ENCODE results near the gene KRTAP5-3.
"Not testable (repeated sequence)": the region's sequence is repeated elsewhere in the genome, so short reads cannot be mapped to it uniquely, and the experiment has no call there.

Gene KRTAP5-3

DNA sequence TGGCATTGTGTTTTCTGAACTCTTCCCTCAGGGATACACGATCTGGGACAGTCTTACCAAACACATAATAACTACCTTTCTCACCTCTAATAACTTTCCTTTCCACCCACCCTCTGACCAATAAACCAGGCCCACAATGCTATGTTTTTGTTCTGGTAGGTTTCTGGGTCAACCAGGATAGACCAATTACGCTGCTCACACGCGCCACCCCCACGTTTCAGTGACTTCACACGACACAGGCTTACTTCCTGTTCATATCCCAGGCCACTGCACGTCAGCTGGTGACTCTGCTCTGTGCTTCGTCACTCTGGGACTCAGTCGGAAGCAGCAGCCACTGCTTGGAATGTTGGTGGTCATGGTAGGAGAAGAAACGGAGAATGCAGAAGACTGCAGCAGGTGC is 11.2 kb upstream of the KRTAP5-3 start:
- no peak for DNase-seq (ENCODE audit: low read depth in 2 of 2)

DNA sequence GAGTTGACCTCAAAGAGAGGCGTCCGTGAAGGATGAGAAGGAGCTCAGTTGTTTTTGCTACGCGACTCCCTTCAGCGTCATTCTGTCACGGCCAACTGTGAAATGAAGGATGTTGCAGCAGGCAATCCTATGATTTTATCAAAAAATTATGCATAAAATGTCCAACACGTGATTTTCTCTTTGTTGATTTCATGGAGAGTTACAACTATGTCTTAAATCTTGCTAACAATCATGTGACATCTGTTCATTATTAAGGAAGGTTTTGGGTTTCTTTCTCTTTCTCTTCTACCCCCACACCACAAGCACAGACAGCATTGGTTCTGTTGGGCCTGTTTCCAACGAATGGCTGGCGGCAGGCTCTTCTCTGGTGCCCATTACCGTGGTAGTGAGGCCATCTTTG is 10.0 kb upstream of the KRTAP5-3 start:
- no peak for DNase-seq (ENCODE audit: low read depth in 2 of 2)

DNA sequence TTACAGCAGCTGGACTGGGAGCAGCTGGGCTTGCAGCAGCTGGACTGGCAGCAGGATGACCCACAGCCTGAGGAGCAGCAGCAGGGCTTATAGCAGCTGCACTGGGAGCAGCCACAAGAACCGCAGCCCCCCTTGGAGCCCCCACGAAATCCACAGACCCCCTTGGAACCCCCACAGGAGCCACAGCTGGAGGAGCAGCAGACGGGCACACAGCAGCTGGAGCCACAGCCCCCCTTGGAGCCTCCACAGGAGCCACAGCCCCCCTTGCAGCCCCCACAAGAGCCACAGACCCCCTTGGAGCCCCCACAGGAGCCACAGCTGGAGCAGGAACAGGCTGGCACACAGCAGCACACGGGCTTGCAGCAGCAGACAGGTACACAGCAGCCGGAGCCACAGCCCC is 362 bp downstream of the KRTAP5-3 start:
- DNase-seq (ENCODE audit: low read depth in 2 of 2) = not testable (repeated sequence)

DNA sequence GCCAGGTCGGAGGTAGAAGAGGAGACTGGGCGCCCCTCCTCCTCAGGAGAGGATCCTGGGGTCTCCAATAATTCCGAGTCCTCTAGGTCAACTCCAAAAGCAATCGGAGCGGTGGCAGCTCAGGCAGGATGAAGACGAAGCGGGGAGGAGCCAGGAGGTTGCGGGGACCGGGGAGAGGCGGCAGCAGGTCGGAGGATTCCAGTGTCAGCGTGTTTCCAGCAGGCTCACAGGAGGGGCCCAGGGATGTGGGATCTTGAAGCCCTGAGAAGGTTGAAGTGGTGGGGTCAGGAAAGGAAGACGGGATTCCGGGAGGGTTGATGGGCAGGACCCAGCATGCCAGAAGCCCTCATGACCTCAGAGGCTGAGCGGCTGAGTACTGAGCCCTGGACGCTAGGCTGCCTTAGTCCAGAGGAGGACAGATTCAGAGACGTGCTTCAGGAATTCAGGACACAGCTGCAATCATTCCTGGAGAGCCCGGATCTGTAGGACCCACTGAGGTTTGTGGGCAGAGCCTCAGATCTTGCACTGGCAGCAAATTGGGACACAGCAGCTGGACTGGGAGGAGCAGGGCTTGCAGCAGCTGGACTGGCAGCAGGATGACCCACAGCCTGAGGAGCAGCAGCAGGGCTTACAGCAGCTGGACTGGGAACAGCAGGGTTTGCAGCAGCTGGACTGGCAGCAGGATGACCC is 962 bp downstream of the KRTAP5-3 start:
- DNase-seq (ENCODE audit: low read depth in 2 of 2) = not testable (repeated sequence)

DNA sequence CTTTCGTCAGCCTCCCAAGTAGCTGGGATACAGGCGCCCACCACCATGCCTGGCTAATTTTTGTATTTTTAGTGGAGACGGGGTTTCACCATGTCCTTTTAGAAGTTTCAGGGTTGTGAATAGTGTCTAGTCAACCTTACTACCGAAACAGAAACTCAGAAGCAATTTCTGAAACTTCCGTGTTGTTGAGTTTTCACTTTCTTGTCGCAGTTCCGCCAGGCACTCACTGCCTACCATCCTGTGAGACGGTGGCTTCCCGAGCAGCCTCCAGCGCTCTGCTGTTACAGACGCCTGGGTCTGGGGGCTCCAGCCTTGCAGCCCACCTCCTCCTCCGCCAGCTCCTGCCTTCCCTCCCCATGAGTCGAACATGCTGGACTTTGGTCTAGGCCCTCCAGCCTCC is 2.3 kb downstream of the KRTAP5-3 start:
- not testable (repeated sequence) for DNase-seq (ENCODE audit: low read depth in 2 of 2)

DNA sequence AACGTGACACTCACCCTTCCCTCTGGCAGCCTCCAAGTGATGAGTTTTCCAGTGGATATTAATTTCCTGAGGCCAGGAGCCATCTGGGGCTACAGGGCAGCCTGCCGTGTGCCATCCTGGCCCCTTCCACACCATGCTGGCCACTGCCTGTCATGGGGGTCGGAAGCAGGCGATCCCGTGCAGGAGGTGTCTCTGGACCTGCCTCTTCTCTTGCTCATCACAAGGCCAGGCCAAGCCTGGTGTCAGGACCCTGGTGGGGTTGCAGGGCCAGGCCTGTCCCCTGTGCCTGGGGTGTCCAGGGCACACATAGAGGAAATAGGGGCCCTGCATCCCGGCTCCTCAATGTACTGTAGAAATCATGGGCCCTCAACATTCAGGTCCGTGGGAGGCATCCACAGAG is 3.6 kb downstream of the KRTAP5-3 start:
- DNase-seq (ENCODE audit: low read depth in 2 of 2) = no peak

DNA sequence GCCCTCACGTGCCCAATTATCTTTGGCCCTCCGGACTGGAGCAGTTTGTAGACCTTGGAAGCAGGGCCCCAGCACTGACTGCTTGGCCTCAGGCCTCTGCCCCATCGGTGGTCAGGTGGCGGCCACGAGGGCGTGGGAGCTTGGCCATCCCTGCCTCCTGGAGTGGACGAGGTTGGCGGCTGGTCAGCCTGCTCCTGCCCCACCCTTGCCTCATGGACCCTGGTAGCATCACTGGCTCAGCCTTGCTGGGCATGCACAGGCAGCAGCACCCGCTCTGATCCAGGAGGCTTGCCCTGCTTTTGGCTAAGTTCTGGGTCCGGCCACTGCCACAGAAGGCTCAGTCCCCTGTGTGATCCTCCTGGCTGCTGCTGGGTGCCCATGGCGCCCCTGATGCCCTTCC is 4.1 kb downstream of the KRTAP5-3 start:
- no peak for DNase-seq (ENCODE audit: low read depth in 2 of 2)

DNA sequence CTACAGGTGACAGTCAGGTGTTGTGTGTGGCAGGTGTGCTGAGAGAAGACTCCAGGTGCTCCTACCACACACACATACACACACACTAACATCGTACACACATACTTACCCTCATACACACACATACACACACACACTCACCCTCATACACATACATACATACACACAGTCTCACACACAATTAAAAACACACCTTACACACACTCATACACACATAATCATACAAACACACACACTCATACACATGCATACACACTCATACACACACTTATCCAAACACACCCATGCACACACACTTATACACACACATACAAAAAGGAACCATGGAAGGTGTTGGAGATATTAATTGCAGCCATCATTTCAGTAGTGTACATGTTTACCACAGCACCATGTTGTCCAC is 4.6 kb downstream of the KRTAP5-3 start:
- no peak for DNase-seq (ENCODE audit: low read depth in 2 of 2)

DNA sequence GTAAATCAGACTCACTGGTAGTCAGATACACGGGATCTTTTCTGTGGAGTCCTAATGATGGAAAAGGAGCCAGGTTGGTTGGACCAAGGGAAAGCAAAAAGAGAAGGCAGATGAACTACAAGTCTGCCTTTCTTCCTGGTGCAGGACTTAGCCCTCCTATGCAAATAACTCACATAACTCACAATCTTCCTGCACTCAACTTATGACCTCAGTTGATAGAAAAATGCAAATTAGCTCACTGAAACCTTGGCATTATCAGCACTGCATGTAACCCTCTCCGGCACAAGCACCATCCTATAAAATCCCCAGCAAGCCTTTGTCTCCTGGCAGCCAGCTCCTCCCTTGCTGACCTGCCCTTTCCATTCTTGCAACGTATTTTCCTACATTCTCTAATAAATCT is 6.6 kb downstream of the KRTAP5-3 start:
- DNase-seq (ENCODE audit: low read depth in 2 of 2) = not testable (repeated sequence)

DNA sequence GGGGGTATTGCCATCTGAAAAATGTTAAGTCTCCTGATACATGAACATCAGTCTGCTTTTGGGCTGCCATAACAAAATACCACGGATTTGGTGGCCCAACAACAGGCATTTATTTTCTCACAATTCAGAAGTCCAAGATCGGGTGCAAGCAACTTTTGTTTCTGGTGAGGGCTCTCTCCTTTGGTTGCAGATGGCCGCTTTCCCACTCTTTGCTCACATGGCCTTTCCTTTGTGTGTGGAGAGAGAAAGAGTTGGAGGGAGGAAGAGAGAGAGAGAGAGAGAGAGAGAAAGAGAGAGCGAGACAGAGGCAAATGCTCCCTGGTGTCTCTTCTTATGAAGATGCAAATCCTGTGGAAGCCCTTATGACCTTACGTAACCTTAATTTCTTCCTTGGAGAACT is 7.6 kb downstream of the KRTAP5-3 start:
- no peak for DNase-seq (ENCODE audit: low read depth in 2 of 2)

DNA sequence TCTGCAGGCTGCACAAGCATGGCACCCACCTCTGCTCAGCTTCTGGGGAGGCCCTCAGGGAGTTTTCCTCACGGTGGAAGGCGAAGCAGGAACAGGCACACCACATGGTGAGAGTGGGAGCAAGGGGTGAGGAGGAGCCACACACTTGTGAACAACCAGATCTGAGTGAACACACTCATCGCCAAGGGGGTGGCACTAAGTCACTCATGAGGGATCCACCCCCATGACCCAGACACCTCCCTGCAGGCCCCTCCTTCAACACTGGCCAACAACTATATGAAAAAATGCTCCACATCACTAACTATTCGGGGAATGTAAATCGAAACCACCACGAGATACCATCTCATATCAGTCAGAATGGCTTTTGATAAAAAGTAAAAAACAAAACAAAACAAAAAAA is 9.4 kb downstream of the KRTAP5-3 start:
- DNase-seq (ENCODE audit: low read depth in 2 of 2) = no peak

DNA sequence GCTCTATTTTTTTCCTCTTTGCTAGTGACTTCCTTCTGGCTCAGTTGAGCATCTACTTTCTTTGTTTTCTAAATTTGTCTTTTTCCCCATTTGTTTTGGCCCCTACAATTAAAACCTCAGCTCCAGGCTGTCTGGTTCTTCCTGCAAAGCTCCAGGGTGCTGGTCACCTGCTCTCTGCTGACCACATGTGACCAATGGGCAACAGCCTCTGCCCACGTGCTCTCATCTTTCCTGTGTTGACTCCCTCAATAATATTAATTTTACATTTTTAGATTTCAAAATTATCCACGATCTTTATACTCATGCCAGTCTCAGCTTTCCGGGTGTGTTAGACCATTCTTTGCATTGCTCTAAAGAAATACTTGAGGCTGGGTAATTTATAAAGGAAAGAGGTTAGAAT is 9.9 kb downstream of the KRTAP5-3 start:
- DNase-seq (ENCODE audit: low read depth in 2 of 2) = not testable (repeated sequence)

DNA sequence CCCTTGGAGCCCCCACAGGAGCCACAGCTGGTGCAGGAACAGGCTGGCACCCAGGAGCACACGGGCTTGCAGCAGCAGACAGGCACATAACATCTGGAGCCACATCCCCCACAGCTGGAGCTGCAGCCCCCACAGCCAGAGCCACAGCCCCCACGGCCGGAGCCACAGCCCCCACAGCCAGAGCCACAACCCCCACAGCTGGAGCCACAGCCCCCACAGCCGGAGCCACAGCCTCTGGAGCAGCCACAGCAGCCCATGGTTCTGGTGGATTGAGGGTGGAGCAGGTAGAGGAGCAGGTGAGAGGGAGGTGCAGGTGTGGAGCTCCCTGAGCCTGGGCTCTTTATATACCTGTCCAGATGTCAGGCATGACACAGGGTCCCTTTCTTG is 10.3 kb downstream of the KRTAP5-3 start, which contains the start of gene KRTAP5-2:
TSS of gene KRTAP5-2 (minus strand) at position 301 of the 387 bp plus-strand sequence. CDS start at position 257, 44 bp downstream.
- DNase-seq (ENCODE audit: low read depth in 2 of 2) = no peak

DNA sequence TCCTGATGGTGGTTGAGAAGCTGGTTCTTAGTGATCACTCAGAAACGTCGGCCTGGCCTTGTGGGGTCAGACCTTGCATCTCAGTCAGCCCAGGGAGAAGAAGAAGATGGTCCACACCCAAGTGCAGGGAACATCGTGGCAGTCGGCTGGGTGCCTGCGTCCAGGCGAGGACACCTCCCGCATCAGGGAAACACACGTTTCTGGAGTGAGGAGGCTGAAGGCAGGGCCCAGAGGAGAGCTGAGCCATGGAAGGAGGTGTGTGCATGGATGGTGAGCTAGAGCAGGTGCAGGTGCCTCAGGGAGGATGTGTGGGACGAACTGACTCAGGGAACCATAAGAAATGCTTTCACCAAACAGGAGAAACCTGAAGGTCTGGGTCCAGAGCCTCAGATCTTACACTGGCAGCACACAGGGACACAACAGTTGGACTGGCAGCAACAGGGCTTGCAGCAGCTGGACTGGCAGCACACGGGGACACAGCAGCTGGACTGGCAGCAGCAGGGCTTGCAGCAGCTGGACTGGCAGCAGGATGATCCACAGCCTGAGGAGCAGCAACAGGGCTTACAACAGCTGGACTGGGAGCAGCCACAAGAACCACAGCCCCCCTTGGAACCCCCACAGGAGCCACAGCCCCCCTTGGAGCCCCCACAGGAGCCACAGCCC is 10.8 kb downstream of the KRTAP5-3 start:
- DNase-seq (ENCODE audit: low read depth in 2 of 2) = no peak

DNA sequence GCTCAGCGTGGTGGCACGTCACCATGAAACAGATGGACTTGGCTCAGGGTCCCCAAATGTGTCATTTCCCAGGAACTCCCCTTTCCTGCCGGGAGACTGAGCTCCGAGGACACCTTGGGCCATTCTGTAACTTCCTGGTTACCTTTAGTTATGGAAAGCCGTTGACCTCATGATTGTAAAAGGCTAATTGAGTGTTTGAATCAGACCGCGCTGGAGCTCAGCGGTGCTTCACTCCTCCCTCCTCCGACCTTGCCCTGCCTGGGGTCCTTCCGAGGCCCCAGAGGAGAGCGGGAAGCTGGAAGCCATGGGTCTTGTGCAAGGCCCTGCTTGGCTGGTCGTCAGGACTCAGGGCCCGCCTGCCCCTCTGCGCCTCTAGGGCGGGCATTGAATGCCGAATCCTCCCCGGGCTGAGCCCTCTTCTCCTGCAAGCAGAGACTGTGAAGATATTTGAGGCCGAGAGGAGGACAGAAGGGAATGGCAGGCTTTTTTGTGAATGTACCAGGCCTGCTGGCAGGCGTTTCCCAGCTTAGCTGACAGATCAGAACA is 11.6 kb downstream of the KRTAP5-3 start:
- DNase-seq (ENCODE audit: low read depth in 2 of 2) = not testable (repeated sequence)

DNA sequence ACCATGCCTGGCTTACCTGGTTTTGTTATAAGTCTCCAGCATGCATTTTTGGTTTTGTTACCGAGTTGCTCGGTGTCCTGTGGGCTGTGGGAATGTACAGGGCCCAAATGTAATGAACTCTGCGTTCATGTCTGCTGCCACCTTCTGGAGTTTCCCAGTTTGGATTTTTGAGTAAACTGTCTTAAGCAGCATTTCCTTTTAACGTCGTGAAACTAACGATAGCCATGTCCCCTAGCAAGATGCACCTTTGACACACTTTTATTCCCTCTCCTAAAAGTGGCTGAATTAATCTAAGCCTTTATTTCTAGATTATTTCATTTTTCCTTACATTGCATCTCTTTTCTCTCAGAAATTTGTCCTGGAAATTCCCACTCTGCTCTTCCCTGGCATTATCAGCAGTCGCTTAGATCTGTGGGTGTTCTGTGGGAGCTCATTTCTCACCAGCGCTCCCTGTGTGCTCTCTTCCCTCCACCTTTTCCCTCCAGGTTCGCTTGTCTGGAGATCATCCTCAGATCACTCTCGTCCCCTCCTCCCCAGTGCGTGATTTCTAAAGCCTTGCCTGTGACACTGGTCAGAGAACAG is 12.2 kb downstream of the KRTAP5-3 start:
- not testable (repeated sequence) for DNase-seq (ENCODE audit: low read depth in 2 of 2)

DNA sequence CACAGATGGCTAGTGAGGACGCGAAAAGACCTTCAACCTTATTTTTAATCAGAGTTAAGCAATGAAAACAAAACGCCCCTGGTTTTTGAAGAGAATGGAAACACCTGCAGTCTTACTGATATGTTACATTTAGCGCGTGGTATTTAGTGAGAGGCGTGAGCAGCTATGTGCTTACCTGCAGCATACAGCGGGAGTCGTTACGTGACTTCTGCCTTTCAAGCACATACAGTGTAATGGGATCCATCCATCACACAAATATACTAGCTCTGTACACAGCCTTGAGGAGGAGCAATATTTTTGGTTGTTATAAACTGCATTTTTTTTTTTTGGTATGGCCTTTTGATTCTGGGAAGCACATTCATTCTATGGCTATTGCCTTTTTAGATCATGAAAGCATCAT is 15.6 kb downstream of the KRTAP5-3 start:
- DNase-seq (ENCODE audit: low read depth in 2 of 2) = no peak

DNA sequence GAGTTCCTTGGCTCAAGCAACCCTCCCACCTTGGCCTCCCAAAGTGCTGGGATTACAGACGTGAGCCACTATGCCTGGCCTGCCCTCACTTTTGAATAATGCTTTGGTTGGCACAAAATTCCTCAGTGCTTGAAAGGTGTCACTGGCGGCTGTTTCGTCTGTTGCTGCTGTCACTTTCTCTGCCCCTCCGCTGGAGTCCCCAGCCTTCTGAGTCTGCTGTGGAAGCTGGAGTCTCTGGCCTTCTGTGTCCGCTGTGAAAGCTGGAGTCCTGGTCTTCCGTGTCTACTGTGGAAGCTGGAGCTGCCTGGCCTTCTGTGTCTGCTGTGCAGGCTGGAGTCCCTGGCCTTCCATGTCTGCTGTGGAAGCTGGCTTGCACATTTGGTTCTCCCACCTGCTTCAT is 18.3 kb downstream of the KRTAP5-3 start:
- no peak for DNase-seq (ENCODE audit: low read depth in 2 of 2)

DNA sequence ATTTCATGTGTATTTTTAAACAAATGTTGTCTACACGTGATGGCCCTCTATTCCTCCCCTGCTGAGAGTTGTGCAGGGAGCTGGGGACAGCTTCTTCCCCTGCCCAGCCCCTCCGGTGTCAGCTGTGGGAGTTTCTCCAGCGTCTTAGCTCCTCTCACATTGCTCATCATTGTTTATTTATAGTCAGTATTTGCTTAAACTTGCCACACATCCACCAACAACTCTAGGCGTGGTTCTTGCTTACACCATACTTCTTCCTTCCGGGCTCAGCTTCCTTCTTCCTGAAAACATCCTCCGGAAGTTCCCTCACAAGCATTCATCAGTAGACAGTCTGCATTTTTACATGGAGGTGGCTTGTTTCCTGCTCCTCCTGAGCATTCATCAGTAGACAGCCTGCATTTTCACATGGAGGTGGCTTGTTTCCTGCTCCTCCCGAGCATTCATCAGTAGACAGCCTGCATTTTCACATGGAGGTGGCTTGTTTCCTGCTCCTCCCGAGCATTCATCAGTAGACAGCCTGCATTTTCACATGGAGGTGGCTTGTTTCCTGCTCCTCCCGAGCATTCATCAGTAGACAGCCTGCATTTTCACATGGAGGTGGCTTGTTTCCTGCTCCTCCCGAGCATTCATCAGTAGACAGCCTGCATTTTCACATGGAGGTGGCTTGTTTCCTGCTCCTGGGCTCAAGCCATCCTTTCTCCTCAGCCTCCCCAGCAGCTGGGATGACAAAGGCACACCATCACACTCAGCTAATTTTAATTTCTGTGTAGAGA is 18.9 kb downstream of the KRTAP5-3 start:
- DNase-seq (ENCODE audit: low read depth in 2 of 2) = not testable (repeated sequence)

DNA sequence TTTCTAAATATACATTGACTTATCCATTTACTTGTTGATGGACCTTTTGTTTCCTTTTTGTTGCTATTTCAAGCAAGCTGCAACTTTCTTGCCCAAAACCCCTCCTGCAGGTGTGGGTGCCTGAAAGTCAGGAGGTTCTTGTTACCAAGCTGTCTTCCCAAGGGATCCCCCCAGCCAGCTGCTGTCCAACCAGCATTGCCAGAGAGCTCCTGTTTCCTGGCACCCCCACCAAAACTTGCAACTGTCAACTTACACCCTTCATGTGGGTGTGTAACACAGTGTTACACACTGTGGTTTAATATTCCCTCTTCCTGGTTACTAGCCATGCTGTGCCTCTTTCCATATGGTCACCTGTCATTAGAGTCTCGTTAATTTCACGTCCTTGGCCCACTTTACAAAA is 21.6 kb downstream of the KRTAP5-3 start:
- DNase-seq (ENCODE audit: low read depth in 2 of 2) = no peak

DNA sequence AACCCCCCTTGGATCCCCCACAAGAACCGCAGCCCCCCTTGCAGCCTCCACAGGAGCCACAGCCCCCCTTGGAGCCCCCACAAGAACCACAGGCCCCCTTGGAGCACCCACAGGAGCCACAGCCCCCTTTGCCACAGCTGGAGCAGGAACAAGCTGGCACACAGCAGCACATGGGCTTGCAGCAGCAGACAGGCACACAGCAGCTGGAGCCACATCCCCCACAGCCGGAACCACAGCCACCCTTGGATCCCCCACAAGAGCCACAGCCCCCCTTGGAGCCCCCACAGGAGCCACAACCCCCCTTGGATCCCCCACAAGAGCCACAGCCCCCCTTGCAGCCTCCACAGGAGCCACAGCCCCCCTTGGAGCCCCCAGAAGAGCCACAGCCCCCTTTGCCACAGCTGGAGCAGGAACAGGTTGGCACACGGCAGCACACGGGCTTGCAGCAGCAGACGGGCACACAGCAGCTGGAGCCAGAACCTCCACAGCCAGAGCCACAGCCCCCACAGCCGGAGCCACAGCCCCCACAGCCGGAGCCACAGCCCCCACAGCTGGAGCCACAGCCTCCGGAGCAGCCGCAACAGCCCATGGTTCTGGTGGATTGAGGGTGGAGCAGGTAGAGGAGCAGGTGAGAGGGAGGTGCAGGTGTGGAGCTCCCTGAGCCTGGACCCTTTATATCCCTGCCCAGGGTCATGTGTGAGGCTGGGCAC is 23.4 kb downstream of the KRTAP5-3 start, which contains the start of gene KRTAP5-1:
TSS of gene KRTAP5-1 (minus strand) at position 623 of the 710 bp plus-strand sequence. CDS start at position 589, 34 bp downstream.
- DNase-seq (ENCODE audit: low read depth in 2 of 2) = not testable (repeated sequence)

All from stimulated activated CD4-positive, alpha-beta T cell treated with anti-CD3 and anti-CD28 coated beads, Interleukin-15, amount 100 ng/mL, for 48 hours (primary cell).